Left lobe of liver (tissue), 2 donors: ENCODE measurements around the gene VPS4B. TPM values are rescaled to one million over a fixed set of nuclear protein-coding genes. Genes with fewer than 3 reads are reported as not detected.
"Not testable (repeated sequence)": the region's sequence is repeated elsewhere in the genome, so short reads cannot be mapped to it uniquely, and the experiment has no call there.

ENCODE experiments used
- ATAC-seq: fragments of 200-7000 bp; cut with Tn5 transposase; one replicate; pipeline ENCODE4 v1.9.1; 2020; ENCODE audit warnings: mild to moderate bottlenecking, moderate library complexity
- DNase-seq: peaks from one replicate; pipeline ENCODE4 v3.0.0-alpha.2; 2020; ENCODE audit warnings: low spot score
- total RNA-seq: library from RNA; stranded (reverse); gene quantifications from one replicate; pipeline ENCODE4 v1.2.1, GENCODE V29; 2021
- donor health status: DM: no; HTN: no; CAD: no; lungs with moderate emphysema.
- donor health status: DM: no; HTN: yes; CAD: no.

VPS4B gene
- total RNA-seq = 24.7 TPM

- peak; percentile 100 for DNase-seq
- ATAC-seq = peak; percentile 99
Measured at GRCh38 chr18:63422087-63422863, at the start of gene VPS4B. Gene VPS4B (minus strand): TSS chr18:63422476. CDS start chr18:63422259, 217 bp downstream.

- DNase-seq = no peak
- no peak for ATAC-seq
Measured at GRCh38 chr18:63470751-63471150, 48.5 kb upstream of the VPS4B start.

- no peak for ATAC-seq
- no peak for DNase-seq
Measured at GRCh38 chr18:63468575-63468974, 46.3 kb upstream of the VPS4B start.

- DNase-seq = no peak
- ATAC-seq = no peak
Measured at GRCh38 chr18:63467699-63468098, 45.4 kb upstream of the VPS4B start.

GRCh38 chr18:63465059-63465458 is 42.8 kb upstream of the VPS4B start:
- DNase-seq (no peak), ATAC-seq (no peak)

GRCh38 chr18:63464434-63464833 is 42.2 kb upstream of the VPS4B start:
- ATAC-seq = no peak
- no peak for DNase-seq

GRCh38 chr18:63460414-63460813 is 38.1 kb upstream of the VPS4B start:
- DNase-seq = no peak
- ATAC-seq = peak; percentile 66

GRCh38 chr18:63457977-63458376 is 35.7 kb upstream of the VPS4B start:
- ATAC-seq (no peak), DNase-seq (no peak)

GRCh38 chr18:63454497-63454896 is 32.2 kb upstream of the VPS4B start:
- DNase-seq (no peak), ATAC-seq (no peak)

GRCh38 chr18:63452751-63453150 is 30.5 kb upstream of the VPS4B start:
- not testable (repeated sequence) for ATAC-seq, DNase-seq

GRCh38 chr18:63451799-63452660 is 29.8 kb upstream of the VPS4B start:
- no peak for ATAC-seq

GRCh38 chr18:63449426-63449825 is 27.1 kb upstream of the VPS4B start:
- DNase-seq = no peak
- ATAC-seq = no peak

More at GRCh38 chr18:63451799-63452660, 29.8 kb upstream of the VPS4B start:
- no peak for DNase-seq

- DNase-seq (peak; percentile 81), ATAC-seq (peak; percentile 94)
Measured at GRCh38 chr18:63447066-63447465, 24.8 kb upstream of the VPS4B start.

GRCh38 chr18:63446266-63446665 is 24.0 kb upstream of the VPS4B start:
- DNase-seq (no peak), ATAC-seq (no peak)

- DNase-seq (no peak), ATAC-seq (no peak)
Measured at GRCh38 chr18:63445037-63445436, 22.8 kb upstream of the VPS4B start.

- ATAC-seq (no peak), DNase-seq (no peak)
Measured at GRCh38 chr18:63444580-63444979, 22.3 kb upstream of the VPS4B start.

- ATAC-seq (no peak), DNase-seq (no peak)
Measured at GRCh38 chr18:63443829-63444228, 21.6 kb upstream of the VPS4B start.

GRCh38 chr18:63440881-63441280 is 18.6 kb upstream of the VPS4B start:
- ATAC-seq = no peak
- DNase-seq = no peak

- DNase-seq (no peak), ATAC-seq (no peak)
Measured at GRCh38 chr18:63440219-63440618, 17.9 kb upstream of the VPS4B start.

GRCh38 chr18:63439334-63439733 is 17.1 kb upstream of the VPS4B start:
- peak; percentile 95 for ATAC-seq
- DNase-seq = no peak

- DNase-seq = no peak
- ATAC-seq = no peak
Measured at GRCh38 chr18:63438181-63438580, 15.9 kb upstream of the VPS4B start.

- DNase-seq (no peak), ATAC-seq (no peak)
Measured at GRCh38 chr18:63433334-63433866, 11.1 kb upstream of the VPS4B start.
